Measurements from ENCODE around the gene ATXN7L3B.
"Not testable (repeated sequence)": the region's sequence is repeated elsewhere in the genome, so short reads cannot be mapped to it uniquely, and the experiment has no call there.

The ATXN7L3B gene

GRCh38 chr12:74537707-74538385, at the start of gene ATXN7L3B:
Gene ATXN7L3B, plus strand, starts transcription at chr12:74537835. Its CDS starts 278 bp downstream, at chr12:74538113.
- DNase-seq, result peak; percentile 88 to 94

GRCh38 chr12:74488134-74488533, 49.5 kb upstream of the ATXN7L3B start:
- no peak for DNase-seq

GRCh38 chr12:74489543-74489942, 48.1 kb upstream of the ATXN7L3B start:
- no peak for DNase-seq

- DNase-seq, result no peak
Measured at GRCh38 chr12:74490390-74491064, 47.1 kb upstream of the ATXN7L3B start.

- DNase-seq, result no peak
Measured at GRCh38 chr12:74491374-74491773, 46.3 kb upstream of the ATXN7L3B start.

- DNase-seq, result no peak
Measured at GRCh38 chr12:74499192-74499591, 38.4 kb upstream of the ATXN7L3B start.

- DNase-seq, result not testable (repeated sequence)
Measured at GRCh38 chr12:74508873-74509657, 28.6 kb upstream of the ATXN7L3B start.

- no peak for DNase-seq
Measured at GRCh38 chr12:74509886-74510285, 27.7 kb upstream of the ATXN7L3B start.

- DNase-seq, result no peak
Measured at GRCh38 chr12:74514098-74514872, 23.4 kb upstream of the ATXN7L3B start.

- no peak for DNase-seq
Measured at GRCh38 chr12:74515849-74516248, 21.8 kb upstream of the ATXN7L3B start.

- no peak for DNase-seq
Measured at GRCh38 chr12:74526535-74526934, 11.1 kb upstream of the ATXN7L3B start.

- DNase-seq, result no peak
Measured at GRCh38 chr12:74527491-74527890, 10.1 kb upstream of the ATXN7L3B start.

- no peak for DNase-seq
Measured at GRCh38 chr12:74530676-74531075, 7.0 kb upstream of the ATXN7L3B start.

- DNase-seq, result no peak
Measured at GRCh38 chr12:74535536-74535935, 2.1 kb upstream of the ATXN7L3B start.

- no peak for DNase-seq
Measured at GRCh38 chr12:74537126-74537706, 419 bp upstream of the ATXN7L3B start.

- peak in 1 of 2 donors; percentile 13 for DNase-seq
Measured at GRCh38 chr12:74538491-74539258, 1.0 kb downstream of the ATXN7L3B start.

- DNase-seq, result no peak
Measured at GRCh38 chr12:74539261-74539660, 1.6 kb downstream of the ATXN7L3B start.

- no peak for DNase-seq
Measured at GRCh38 chr12:74539765-74540526, 2.3 kb downstream of the ATXN7L3B start.

GRCh38 chr12:74541074-74541473, 3.4 kb downstream of the ATXN7L3B start:
- no peak for DNase-seq

GRCh38 chr12:74547249-74547648, 9.6 kb downstream of the ATXN7L3B start:
- DNase-seq, result no peak

GRCh38 chr12:74551291-74551690, 13.7 kb downstream of the ATXN7L3B start:
- DNase-seq, result no peak

Measured in stimulated activated CD4-positive, alpha-beta T cell treated with anti-CD3 and anti-CD28 coated beads, Interleukin-2, amount 100 ng/mL, for 48 hours (primary cell).